ENCODE measurements around the gene BAMBI. TPM values are rescaled to one million over a fixed set of nuclear protein-coding genes. Genes with fewer than 3 reads are reported as not detected.

The BAMBI gene
- polyA plus RNA-seq, 1 donor, result 2.3 TPM

DNA sequence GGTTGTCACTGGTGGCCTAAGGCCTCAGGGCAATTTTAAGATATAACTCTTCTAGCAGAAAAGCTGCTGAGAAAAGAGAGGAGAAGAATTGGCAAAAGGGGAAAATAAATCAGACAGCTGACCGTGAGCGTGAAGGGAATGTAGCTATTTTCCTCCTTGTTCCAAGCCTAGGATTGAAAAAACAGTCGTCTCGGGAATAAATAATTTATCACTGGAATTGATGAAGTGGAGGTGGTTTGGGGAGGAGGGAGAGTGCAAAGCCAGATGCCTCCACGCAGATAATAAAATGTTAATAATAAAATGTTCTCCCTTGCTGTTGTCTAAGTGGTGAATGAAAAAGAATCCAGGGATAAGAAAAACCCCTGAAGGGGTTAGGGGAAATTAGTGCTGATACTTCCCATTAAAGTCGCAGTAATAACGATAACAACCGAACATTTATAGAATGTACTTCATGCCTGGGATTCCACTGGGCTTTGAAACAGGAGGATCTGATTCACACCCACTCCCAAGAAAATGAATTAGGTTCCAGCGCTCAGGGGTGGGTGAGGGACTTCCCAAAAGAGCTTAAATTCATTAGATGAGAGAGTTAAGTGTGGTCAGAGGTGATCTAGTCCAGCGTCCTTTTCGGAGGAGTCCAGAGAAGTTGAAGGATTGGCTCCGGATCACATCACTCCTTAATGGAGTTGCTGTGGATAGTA, 27.3 kb downstream of the BAMBI start:
- DNase-seq (ENCODE audit: low read depth), result no peak

- DNase-seq (ENCODE audit: low read depth), result no peak
Observed at GRCh38 chr10:28705472-28705871, 28.2 kb downstream of the BAMBI start.

DNA sequence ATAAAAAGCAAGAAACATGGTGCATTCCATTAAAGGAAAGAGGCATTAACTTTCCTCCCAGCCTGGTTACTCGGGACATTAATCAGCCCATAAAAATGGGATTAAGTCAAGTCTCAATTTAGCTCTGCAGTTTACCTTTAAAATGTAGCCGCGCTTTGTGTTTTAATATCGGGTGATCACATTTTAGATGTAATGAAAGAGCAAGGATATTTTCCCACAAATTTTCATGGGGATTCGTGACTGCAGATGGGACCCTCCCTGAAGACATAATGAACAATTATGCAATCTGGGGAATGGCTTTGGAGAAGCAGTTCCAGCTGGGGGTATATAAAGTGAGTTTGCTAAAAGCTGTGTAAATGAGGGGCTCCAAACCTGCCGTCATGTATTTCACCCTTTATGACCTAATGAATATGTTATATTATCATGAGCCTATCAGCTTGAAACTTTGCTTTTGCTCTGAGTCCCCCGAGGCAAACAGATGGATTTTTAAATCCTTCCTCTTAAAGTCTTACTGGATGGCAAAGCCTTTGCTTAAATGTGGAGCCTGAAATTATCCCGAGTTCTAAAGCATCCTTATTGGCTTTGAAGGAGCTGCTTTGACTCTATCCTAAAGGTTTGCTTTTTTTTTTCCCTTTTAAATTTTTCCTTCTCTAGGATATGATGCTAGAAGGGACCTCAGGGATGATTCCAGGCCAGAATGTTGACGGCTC, 31.8 kb downstream of the BAMBI start:
- no peak for DNase-seq (ENCODE audit: low read depth)

DNA sequence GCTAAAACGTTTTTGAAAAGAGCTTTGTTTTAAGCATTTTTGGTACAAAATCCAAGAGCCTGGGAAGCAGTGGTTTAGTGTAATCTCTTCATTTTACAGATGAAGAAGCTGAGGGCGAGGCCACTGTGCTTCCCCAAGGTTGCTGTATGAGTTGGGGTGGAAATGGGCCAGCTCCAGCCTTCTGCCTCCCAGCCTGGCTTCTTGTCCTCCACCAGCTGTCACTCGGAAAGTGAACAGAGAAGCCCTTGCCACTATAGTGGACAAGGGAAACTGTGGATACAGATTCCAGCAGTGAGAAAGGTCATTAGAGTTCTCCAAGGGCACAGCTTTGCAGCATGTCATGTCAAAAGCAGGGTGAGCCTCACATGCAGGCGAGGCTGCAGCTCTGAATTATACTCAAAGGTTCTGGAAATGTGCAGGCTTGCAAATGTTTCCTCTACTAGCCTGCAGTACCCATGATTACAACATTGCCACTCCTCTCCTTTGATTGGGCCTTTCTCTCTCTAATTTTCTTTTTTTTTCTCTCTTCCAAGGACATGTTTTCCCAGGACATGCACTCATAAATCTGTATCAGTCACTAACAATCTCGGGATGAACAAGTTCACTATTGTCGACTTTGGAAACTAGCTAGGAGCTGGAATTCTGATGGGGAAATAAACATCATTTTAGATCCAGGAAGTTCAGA, 33.0 kb downstream of the BAMBI start:
- no peak for DNase-seq (ENCODE audit: low read depth)

- no peak for DNase-seq (ENCODE audit: low read depth)
Observed at GRCh38 chr10:28711041-28711440, 33.7 kb downstream of the BAMBI start.

DNA sequence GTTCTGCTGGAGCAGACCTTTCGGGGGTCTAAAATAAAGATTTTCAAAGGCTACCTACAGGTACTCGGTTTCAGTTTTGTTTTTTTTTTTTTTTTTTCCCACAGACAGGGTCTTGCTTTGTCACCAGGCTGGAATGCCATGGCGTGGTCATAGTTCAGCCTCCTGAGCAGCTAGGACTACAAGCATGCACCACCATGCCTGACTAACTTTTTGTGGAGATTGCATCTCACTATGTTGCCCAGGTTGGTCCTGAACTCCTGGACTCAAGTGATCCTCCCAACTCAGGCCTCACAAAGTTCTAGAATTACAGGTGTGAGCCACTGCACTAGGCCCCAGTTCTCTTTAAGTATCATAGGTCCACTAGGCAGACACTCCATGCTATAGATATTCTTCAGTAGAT, 34.5 kb downstream of the BAMBI start:
- DNase-seq (ENCODE audit: low read depth), result no peak

DNA sequence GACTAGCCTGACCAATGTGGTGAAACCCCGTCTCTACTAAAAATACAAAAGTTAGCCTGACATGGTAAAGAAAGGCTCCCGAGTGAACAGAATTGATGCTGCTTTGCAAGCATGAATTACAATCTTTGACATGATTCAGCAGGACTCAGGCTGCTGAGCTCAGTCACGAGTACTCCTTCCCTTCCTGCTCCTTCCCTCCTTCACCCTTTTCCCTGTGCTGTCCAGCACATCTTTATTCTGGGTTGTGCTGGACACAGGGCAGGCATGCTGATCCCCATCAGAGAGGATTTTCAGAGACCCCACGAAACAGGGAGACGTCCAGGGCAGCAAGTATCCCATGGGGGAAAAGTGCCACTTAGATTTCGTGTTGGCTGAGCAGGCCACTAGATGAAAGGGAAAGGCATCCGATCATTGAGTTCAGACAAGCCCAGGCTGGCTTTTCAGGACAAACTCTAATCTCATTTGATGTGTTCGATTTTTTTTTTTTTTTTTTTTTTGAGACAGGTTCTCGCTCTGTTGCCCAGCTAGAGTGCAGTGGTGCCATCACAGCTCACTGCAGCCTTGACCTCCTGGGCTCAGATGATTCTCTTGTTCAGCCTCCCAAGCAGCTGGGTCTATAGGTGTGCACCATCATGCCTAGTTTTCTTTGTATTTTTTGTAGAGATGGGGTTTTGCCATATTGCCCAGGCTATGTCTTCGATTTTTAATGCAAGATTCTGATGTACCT, 36.5 kb downstream of the BAMBI start:
- DNase-seq (ENCODE audit: low read depth), result no peak

- no peak for DNase-seq (ENCODE audit: low read depth)
Observed at GRCh38 chr10:28714401-28715053, 37.2 kb downstream of the BAMBI start.

GRCh38 chr10:28715246-28715645, 37.9 kb downstream of the BAMBI start:
- no peak for DNase-seq (ENCODE audit: low read depth)

GRCh38 chr10:28715757-28716156, 38.4 kb downstream of the BAMBI start:
- no peak for DNase-seq (ENCODE audit: low read depth)

DNA sequence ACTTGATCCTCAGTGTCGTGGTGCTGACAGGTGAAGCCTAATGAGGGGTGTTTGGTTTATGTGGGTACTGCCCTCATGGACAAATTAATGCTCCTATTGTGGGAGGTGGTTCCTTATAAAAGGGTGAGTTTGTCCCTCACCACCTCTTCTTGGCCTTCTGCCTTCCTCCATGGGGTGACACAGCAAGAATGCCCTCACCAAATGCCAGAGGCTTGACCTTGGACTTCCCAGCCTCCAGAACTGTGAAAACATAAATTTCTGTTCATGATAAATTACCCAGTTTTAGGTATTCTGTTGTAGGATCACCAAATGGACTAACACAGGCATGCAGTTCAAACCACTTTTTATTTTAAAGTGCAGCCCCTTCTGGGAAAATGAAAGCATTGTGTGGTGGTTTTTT, 39.4 kb downstream of the BAMBI start:
- no peak for DNase-seq (ENCODE audit: low read depth)

DNA sequence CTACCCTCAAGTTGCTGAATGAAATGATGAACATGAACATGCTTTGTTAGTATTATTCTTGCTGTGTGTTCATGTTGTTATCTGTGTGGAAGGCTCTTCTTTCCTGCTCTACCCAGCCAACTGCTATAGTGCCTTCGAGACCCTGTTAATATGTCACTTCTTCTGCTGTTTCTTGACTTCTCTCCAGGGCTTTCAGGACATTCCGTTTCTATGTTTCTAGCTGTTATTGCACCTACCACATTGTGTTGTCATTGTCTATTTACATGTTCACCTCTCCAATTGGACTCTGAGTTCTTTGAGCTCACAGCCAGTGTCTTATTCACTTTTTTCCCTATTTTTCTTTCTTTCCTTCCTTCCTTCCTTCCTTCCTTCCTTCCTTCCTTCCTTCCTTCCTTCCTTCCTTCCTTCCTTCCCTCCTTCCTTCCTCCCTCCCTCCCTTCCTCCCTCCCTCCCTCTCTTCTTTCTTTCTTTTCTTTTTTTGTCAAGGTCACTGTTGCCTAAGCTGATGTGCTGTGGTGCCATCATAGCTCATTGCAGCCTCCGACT, 40.4 kb downstream of the BAMBI start:
- no peak for DNase-seq (ENCODE audit: low read depth)

DNA sequence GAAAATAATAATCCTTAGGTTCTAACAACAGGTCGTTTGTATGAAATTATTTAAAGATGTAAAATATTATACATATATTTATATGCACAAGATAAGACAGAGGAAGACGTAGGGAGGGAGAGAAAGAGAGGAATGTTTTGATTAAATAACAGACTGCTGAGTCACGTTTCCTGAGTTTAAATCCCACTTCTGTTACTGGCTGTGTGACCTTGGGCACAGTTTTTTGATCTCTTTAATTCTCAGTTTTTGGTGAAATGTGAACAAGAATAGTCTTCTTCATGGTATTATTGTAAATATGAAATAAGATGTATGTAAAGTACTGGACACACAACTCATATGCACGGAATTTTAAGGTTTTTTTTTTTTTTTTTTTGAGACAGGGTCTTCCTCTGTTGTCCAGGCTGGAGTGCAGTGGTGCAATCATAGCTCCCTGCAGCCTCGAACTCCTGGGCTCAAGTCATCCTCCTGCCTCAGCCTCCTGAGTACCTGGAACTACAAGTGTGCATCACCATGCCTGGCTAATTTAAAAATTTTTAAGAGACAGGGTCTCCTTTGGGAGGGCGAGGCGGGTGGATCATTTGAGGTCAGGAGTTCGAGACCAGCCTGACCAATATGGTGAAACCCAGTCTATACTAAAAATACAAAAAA, 42.6 kb downstream of the BAMBI start:
- no peak for DNase-seq (ENCODE audit: low read depth)

GRCh38 chr10:28721318-28721951, 44.1 kb downstream of the BAMBI start:
- no peak for DNase-seq (ENCODE audit: low read depth)

DNA sequence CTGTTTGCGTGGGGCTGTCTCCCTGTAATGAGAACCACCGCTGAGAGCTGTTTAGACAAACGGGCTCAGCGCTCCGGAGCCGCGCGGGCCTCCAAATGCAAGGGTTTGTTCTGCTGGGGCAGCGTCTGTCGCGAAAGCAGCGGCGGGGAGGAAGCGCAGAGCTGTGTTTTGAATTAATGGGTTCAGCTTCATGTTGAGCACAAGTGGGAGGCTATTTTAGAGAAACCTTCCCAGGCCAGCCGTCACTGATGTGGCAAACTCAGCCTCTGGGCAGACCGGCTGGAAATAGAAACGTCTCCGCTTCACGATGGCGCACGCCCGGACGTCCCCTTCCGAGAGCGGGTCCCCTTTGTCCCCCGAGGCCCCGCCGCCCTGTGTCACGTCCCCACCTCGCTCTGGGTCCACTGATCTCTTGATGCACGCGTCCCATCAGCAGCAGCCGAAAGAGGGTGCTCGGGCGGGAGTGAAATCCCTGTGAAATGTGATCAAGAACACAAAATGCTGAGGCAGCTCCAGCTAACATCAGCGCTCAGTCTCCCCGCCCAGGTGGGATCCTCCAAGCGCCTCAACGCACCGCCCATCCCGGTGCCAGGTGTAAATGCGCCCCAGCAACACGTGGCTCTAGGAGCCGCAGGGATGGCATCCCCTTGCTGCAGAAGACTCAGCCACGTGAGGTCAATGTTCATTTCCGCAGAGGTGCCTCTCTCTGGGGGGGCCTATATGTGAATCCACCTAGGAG, 44.9 kb downstream of the BAMBI start:
- DNase-seq (ENCODE audit: low read depth), result no peak

DNA sequence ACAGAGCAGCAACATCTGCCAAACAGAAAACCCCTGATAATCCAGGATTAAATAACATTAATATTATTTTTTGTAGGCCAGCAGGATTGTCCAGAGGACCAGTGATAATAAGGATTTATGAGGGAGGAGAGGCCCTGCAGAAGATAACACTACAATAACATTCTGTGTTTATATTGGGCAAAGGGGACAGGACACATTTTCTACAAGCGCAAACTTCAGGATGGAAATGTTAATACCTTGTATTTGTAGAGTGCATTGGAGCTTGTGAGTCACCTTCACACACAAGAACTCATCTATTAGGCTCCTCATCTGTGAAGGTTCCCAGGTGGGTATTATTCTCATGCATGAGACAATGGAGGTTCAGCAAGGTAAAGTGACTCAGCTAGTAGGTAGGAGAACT, 51.0 kb downstream of the BAMBI start:
- no peak for DNase-seq (ENCODE audit: low read depth)

DNA sequence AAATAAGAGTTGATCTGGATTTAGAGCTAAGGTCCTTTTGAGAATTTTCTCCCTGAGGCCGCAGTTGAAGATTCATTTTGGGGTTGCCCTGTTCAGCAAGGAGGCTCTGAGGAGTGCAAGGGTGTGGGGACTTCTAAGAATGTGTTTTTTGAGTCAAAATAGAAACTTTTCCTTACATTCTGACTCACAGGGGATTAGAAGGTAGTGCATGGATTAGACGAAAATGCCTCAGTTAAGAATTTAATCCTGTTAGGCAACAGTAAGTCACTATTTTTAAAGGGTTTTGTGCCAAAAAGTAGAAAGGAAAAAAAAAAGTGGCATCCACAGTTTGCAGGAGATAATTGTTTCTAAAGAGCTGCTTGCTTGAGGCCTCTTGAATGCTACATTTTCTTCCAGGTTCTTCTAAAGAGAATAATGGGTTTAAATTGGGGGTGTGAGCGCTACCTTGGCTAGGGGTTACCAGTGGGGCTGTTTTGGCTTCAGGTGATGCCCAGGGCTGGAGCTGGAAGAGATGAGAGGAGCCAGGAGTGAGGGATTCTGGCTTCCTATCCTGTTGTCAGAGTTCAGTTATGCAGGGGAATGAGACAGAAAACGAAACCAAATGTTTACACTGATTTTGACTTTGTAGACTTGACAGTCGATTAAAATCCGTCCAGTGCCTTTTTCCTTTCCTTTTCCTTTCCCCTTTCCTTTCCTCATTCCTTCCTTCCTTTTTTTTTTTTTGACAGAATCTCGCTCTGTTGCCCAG, 52.9 kb downstream of the BAMBI start:
- DNase-seq (ENCODE audit: low read depth), result no peak

GRCh38 chr10:28732091-28732490, 54.8 kb downstream of the BAMBI start:
- no peak for DNase-seq (ENCODE audit: low read depth)
